ENCODE data around the gene GABPB1. TPM values are rescaled to one million over a fixed set of nuclear protein-coding genes. Genes with fewer than 3 reads are reported as not detected.

The GABPB1 gene
- total and polyA plus RNA-seq, 2 of the 13 experiments (the other 11 are each of a cell fraction or from before 2014, with no cell fraction given): 17.5 to 39.5 TPM

- TF ChIP-seq REST (IDR thresholded peaks at IDR 0.05; ENCODE audit: borderline replicate concordance in 1 of 2, low read depth in 1 of 2, low read length in 2 of 2) (no peak), ZNF768 (CRISPR knock-in tag; IDR thresholded peaks at IDR 0.05) (no peak), PCBP2 (optimal IDR thresholded peaks at IDR 0.05; ENCODE audit: low read depth, low read length, poor library complexity, severe bottlenecking) (no peak), ZHX1 (CRISPR knock-in tag; IDR thresholded peaks at IDR 0.05; ENCODE audit: low read depth) (no peak), SMAD3 (CRISPR knock-in tag; IDR thresholded peaks at IDR 0.05) (no peak), ZC3H13 (CRISPR knock-in tag; IDR thresholded peaks at IDR 0.05) (no peak), NFIB (CRISPR knock-in tag; IDR thresholded peaks at IDR 0.05; ENCODE audit: borderline replicate concordance) (no peak), ZNF589 (CRISPR knock-in tag; conservative IDR thresholded peaks at IDR 0.05) (no peak), HBP1 (CRISPR knock-in tag; IDR thresholded peaks at IDR 0.05; ENCODE audit: low read depth) (0 out of 2 replicates have a peak, but pooled peaks have one; percentile 44), IKZF4 (CRISPR knock-in tag; IDR thresholded peaks at IDR 0.05; ENCODE audit: borderline replicate concordance, low read depth, not compliant biosample characterization) (peak; percentile 58), CAMTA2 (CRISPR knock-in tag; IDR thresholded peaks at IDR 0.05; ENCODE audit: borderline replicate concordance) (no peak), ZNF619 (CRISPR knock-in tag; IDR thresholded peaks at IDR 0.05) (0 out of 2 replicates have a peak, but pooled peaks have one; percentile 9), TIGD3 (CRISPR knock-in tag; IDR thresholded peaks at IDR 0.05; ENCODE audit: borderline replicate concordance) (no peak), CBX1 (IDR thresholded peaks at IDR 0.05; ENCODE audit: low read depth) (no peak), TCF7 (IDR thresholded peaks at IDR 0.05; ENCODE audit: low read depth) (no peak), ISX (CRISPR knock-in tag; conservative IDR thresholded peaks at IDR 0.05) (no peak), ADNP (CRISPR knock-in tag; IDR thresholded peaks at IDR 0.05) (no peak), RAD21 (CRISPR knock-in tag; IDR thresholded peaks at IDR 0.05) (no peak; the same call in 1 of the 2 replicates), FOXO1 (CRISPR knock-in tag; IDR thresholded peaks at IDR 0.05) (no peak; the same call in 1 of the 2 replicates), NCOA2 (CRISPR knock-in tag; IDR thresholded peaks at IDR 0.05) (0 out of 2 replicates have a peak, but pooled peaks have one; percentile 21)
These were observed 792 bp downstream of the GABPB1 start (continued) for GRCh38 chr15:50353975-50354837.

Data from HepG2 (cell line).